Loucy (cell line): Measurements from ENCODE around the gene FXYD2.

ENCODE experiments used
- EZH2phosphoT487 ChIP-seq: fragments of 200-600 bp; IDR thresholded peaks from 2 replicates; pipeline ENCODE4 v1.6.1; 2018; ENCODE audit warnings: antibody characterized with exemption, mild to moderate bottlenecking, moderate library complexity, borderline replicate concordance
- TF ChIP-seq, protein P1 (sequence below): fragments of 200-600 bp; sonication (generic); conservative IDR thresholded peaks from 2 replicates; pipeline ENCODE4 v1.5.1; 2014; ENCODE audit warnings: mild to moderate bottlenecking, antibody characterized with exemption, low read length

DNA sequence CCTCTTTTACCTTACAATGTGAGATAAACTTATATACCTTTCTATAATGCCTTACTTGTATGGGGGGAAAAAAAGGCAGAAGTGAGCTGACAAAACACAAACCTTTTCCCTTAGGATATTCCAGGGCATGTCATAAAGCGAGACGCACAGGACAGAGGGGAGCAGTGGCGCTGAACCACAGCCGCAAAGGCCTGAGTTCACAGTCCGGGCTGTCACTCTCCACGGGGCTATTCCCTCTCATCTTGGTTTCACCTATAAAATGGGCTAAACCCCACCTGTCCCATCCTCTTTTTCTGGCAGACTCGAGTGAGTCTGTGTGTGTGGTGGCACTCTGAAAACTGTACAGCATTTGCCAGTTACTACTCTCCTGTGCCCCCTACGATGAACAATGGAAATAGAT is 14.4 kb upstream of the FXYD2 start:
- TF ChIP-seq, protein P1, sequence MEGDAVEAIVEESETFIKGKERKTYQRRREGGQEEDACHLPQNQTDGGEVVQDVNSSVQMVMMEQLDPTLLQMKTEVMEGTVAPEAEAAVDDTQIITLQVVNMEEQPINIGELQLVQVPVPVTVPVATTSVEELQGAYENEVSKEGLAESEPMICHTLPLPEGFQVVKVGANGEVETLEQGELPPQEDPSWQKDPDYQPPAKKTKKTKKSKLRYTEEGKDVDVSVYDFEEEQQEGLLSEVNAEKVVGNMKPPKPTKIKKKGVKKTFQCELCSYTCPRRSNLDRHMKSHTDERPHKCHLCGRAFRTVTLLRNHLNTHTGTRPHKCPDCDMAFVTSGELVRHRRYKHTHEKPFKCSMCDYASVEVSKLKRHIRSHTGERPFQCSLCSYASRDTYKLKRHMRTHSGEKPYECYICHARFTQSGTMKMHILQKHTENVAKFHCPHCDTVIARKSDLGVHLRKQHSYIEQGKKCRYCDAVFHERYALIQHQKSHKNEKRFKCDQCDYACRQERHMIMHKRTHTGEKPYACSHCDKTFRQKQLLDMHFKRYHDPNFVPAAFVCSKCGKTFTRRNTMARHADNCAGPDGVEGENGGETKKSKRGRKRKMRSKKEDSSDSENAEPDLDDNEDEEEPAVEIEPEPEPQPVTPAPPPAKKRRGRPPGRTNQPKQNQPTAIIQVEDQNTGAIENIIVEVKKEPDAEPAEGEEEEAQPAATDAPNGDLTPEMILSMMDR: no peak
- no peak for TF ChIP-seq EZH2phosphoT487
